Prostate gland (tissue), 2 donors: Measurements from ENCODE around the gene RNU4-1.

Experiments used
- CTCF ChIP-seq, 4 experiments: fragments of 200-600 bp in 2 of 4; fragments of 450-650 bp in 2 of 4; sonication (generic) in 2 of 4; IDR thresholded peaks; 1 replicate in 3 of 4; 2 replicates in 1 of 4; pipeline ENCODE4 v1.5.1; 2016 to 2019; ENCODE audit warnings: antibody characterized with exemption in 4 of 4, mild to moderate bottlenecking in 2 of 4, moderate library complexity in 2 of 4
- POLR2A ChIP-seq: fragments of 450-650 bp; IDR thresholded peaks from one replicate; pipeline ENCODE4 v1.6.1; 2016; ENCODE audit warnings: antibody characterized with exemption, mild to moderate bottlenecking

DNA sequence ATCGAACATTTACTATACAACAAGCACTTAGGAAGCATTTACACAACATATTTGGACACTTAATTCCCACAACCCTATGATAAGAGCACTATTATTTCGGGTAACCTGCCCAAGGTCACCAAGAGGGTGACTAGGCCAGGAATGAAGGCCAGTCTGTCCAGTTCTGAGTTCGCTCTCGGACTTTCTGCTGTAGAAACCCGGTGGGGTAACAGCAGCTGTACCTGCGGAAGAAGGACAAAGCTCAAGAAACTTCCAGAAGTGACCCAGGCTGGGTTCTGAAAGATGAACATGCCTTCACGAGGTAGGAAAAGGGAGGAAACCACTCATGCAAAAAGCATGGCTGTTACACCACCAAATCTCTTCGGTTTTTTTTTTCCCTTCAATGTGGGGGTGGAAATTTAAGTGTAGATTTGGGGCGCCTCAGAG, 23.8 kb upstream of the RNU4-1 start:
- TF ChIP-seq POLR2A (no peak), CTCF (IDR thresholded peaks at IDR 0.05) (no peak)
